SK-N-SH treated with all-trans-retinoic acid at 6 μM for 48 hours (cell line): Measurements from ENCODE around the gene TMEM164.
A peak's percentile ranks its signal among the peaks of the same experiment; 100 is the strongest.

Experiments used
- ATAC-seq: fragments of 200-7000 bp; cut with Tn5 transposase; 3 replicates; pipeline ENCODE4 v1.9.1; 2020; ENCODE audit warnings: mild to moderate bottlenecking, moderate library complexity
- ARNTL ChIP-seq: fragments of 450-650 bp; formaldehyde crosslinking; IDR thresholded peaks from 2 replicates; pipeline ENCODE4 v1.5.0; 2020; ENCODE audit warnings: low read depth, mild to moderate bottlenecking, moderate library complexity, borderline replicate concordance
- BACH2 ChIP-seq: fragments of 250-450 bp; sonication (Bioruptor Pico); IDR thresholded peaks from 2 replicates; pipeline ENCODE4 v1.9.0; 2021; ENCODE audit warnings: mild to moderate bottlenecking, borderline replicate concordance
- CREB5 ChIP-seq: fragments of 250-450 bp; sonication (Bioruptor Pico); IDR thresholded peaks from 2 replicates; pipeline ENCODE4 v1.5.1; 2020; ENCODE audit warnings: low read depth, mild to moderate bottlenecking, moderate library complexity
- CSDC2 ChIP-seq: fragments of 250-450 bp; sonication (Bioruptor Pico); IDR thresholded peaks from 2 replicates; pipeline ENCODE4 v1.5.0; 2020; ENCODE audit warnings: mild to moderate bottlenecking, moderate library complexity
- CSRNP3 ChIP-seq: fragments of 250-450 bp; sonication (Bioruptor Pico); IDR thresholded peaks from 2 replicates; pipeline ENCODE4 v1.5.1; 2021; ENCODE audit warnings: mild to moderate bottlenecking, moderate library complexity
- ESRRG ChIP-seq: fragments of 250-450 bp; sonication (Bioruptor Pico); IDR thresholded peaks from 2 replicates; pipeline ENCODE4 v1.6.1; 2021; ENCODE audit warnings: mild to moderate bottlenecking
- GLIS3 ChIP-seq: fragments of 250-450 bp; sonication (Bioruptor Pico); IDR thresholded peaks from 2 replicates; pipeline ENCODE4 v1.5.0; 2020; ENCODE audit warnings: mild to moderate bottlenecking, moderate library complexity
- ISL1 ChIP-seq: fragments of 250-450 bp; sonication (Bioruptor Pico); IDR thresholded peaks from 2 replicates; pipeline ENCODE4 v2.1.2; 2022; ENCODE audit warnings: mild to moderate bottlenecking, moderate library complexity
- OSR1 ChIP-seq: fragments of 250-450 bp; sonication (Bioruptor Pico); IDR thresholded peaks from 2 replicates; pipeline ENCODE4 v1.8.0; 2022; ENCODE audit warnings: moderate library complexity, mild to moderate bottlenecking, inconsistent platforms
- PATZ1 ChIP-seq: fragments of 250-450 bp; sonication (Bioruptor Pico); IDR thresholded peaks from 2 replicates; pipeline ENCODE4 v1.8.0; 2020; ENCODE audit warnings: mild to moderate bottlenecking, moderate library complexity, borderline replicate concordance
- PPARA ChIP-seq: fragments of 250-450 bp; sonication (Bioruptor Pico); IDR thresholded peaks from 2 replicates; pipeline ENCODE4 v1.5.0; 2020; ENCODE audit warnings: mild to moderate bottlenecking, borderline replicate concordance
- RARB ChIP-seq: fragments of 250-450 bp; sonication (Bioruptor Pico); IDR thresholded peaks from 2 replicates; pipeline ENCODE4 v1.8.0; 2021; ENCODE audit warnings: mild to moderate bottlenecking, moderate library complexity
- SNAI2 ChIP-seq: fragments of 250-450 bp; sonication (Bioruptor Pico); IDR thresholded peaks from 2 replicates; pipeline ENCODE4 v1.5.0; 2020; ENCODE audit warnings: mild to moderate bottlenecking, moderate library complexity
- TCF4 ChIP-seq: fragments of 250-450 bp; sonication (Bioruptor Pico); IDR thresholded peaks from 2 replicates; pipeline ENCODE4 v1.8.0; 2021; ENCODE audit warnings: mild to moderate bottlenecking, moderate library complexity, borderline replicate concordance
- TOX ChIP-seq: fragments of 250-450 bp; sonication (Bioruptor Pico); IDR thresholded peaks from 2 replicates; pipeline ENCODE4 v1.8.0; 2021; ENCODE audit warnings: mild to moderate bottlenecking, moderate library complexity, borderline replicate concordance
- TSHZ2 ChIP-seq: fragments of 250-450 bp; sonication (Bioruptor Pico); IDR thresholded peaks from 2 replicates; pipeline ENCODE4 v1.5.0; 2020; ENCODE audit warnings: mild to moderate bottlenecking, moderate library complexity
- ZC3H10 ChIP-seq: fragments of 250-450 bp; sonication (Bioruptor Pico); IDR thresholded peaks from 2 replicates; pipeline ENCODE4 v1.5.1; 2021; ENCODE audit warnings: mild to moderate bottlenecking, moderate library complexity
- ZFP3 ChIP-seq: fragments of 250-450 bp; sonication (Bioruptor Pico); IDR thresholded peaks from 2 replicates; pipeline ENCODE4 v1.5.0; 2020; ENCODE audit warnings: mild to moderate bottlenecking, moderate library complexity
- ZFP30 ChIP-seq: fragments of 450-650 bp; formaldehyde crosslinking; IDR thresholded peaks from 2 replicates; pipeline ENCODE4 v1.5.0; 2022; ENCODE audit warnings: mild to moderate bottlenecking, moderate library complexity
- ZNF565 ChIP-seq: fragments of 450-650 bp; formaldehyde crosslinking; conservative IDR thresholded peaks from 2 replicates; pipeline ENCODE4 v1.5.0; 2020; ENCODE audit warnings: low read depth, mild to moderate bottlenecking, moderate library complexity
- ZNF70 ChIP-seq: fragments of 450-650 bp; formaldehyde crosslinking; IDR thresholded peaks from 2 replicates; pipeline ENCODE4 v1.5.0; 2020; ENCODE audit warnings: mild to moderate bottlenecking, moderate library complexity
- ZNF8 ChIP-seq: fragments of 450-650 bp; formaldehyde crosslinking; IDR thresholded peaks from 2 replicates; pipeline ENCODE4 v1.5.0; 2020; ENCODE audit warnings: mild to moderate bottlenecking, moderate library complexity

TMEM164 gene

DNA sequence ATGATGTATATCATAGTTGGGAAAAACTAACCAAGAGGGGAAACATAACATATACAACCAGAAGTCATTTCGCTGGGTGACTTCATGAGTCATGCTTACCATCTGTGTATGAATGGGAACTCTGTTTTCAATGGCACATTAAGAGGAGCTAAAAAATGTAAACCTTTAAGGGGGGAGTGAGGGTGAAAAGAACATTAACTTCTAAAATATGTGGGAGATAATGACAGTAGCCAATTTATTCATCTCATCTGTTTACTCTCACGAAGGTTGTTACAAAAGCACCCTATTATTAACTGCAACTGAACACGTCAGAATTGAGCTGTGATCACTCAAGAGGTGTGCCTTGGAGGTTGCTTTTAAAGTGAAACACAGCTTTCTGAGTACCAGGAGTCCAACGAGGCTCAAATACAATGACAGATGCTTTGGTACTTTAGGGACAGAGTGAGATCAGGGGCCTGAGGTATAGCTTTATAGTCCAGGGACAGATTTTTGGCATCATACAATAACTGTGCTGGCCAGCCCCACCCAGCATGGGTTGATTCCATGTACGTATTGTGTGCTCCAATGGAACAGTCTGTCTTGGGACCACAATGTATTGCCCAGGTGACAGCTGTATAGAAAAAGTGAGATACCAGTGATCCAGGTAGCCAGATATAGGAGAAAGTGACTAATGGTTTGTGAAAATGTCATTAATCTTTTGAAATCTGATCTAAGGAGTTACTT lies 207.7 kb downstream of the TMEM164 start:
- peak; percentile 87 for ATAC-seq
- TF ChIP-seq ZFP30 (no peak), ISL1 (CRISPR knock-in tag) (peak; percentile 43)

DNA sequence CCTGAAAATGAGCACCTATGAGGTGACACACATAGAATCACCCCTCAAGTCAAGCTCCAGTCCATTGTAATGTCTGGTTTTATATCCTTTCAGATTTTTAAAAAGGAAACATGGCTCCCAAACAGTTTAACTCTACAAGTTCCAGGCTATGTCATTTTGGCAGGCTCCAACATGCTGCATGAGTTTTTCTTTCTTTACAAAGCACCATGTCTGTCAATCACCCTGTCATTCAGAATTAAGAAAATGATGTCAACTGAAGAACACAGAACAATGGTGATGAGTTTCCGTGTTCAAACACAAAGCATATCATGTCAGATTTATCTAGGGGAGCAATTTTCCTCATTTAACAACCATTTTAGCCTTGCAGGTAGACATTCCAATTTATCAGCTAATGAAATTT lies 208.4 kb downstream of the TMEM164 start:
- TF ChIP-seq TSHZ2 (CRISPR knock-in tag) (no peak), TOX (CRISPR knock-in tag) (no peak), CSDC2 (no peak), TCF4 (CRISPR knock-in tag) (no peak), ESRRG (CRISPR knock-in tag) (no peak), ARNTL (CRISPR knock-in tag) (no peak), ZNF565 (CRISPR knock-in tag) (no peak), CREB5 (CRISPR knock-in tag) (no peak), PATZ1 (no peak), ZFP3 (CRISPR knock-in tag) (no peak), PPARA (CRISPR knock-in tag) (no peak), ZNF70 (CRISPR knock-in tag) (no peak)

DNA sequence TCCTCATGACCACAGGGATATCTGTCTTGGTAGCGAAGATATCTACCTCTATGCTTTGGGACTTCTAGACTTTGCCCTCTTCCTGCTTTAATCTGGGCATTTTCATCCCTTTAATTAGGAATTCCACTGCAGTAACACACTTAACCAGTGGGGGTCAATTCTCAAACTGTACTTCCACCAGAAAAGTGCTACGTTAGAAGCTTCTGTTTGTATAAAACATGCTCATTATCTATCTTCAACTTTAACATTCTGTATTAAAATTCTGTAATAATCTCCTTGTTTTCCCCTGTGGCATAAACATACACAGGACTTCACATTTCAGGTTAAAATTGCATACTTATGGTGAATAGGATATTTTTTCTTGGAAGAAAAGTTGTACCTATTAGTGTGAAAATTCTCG lies 209.4 kb downstream of the TMEM164 start:
- ATAC-seq: no peak
- TF ChIP-seq TOX (CRISPR knock-in tag): no peak
- TF ChIP-seq ZNF8 (CRISPR knock-in tag): no peak

More for the DNA sequence above, 208.4 kb downstream of the TMEM164 start:
- no peak for ATAC-seq

GRCh38 chrX:110213183-110213582 lies 210.3 kb downstream of the TMEM164 start:
- ATAC-seq: no peak
- no peak for TF ChIP-seq ARNTL (CRISPR knock-in tag)
- TF ChIP-seq RARB (CRISPR knock-in tag): no peak

DNA sequence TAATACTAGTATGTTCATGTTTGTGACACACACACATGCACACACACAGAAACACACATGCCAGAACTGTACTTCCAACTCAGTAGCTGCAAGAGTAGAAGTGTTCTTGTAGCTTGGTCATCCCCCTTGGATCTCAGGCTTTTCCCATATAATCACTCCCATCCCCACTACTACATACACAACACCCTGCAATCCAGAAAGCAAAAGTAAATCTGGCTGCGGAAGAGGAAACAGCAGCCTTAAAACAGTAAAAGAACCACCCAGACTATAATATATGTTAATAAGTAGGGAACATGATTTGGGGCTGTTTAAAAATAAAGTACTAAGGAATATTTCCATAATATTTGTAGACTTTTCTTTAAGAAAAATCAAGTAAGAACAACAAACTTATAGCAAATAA lies 211.8 kb downstream of the TMEM164 start:
- no peak for ATAC-seq
- TF ChIP-seq BACH2 (CRISPR knock-in tag) (no peak), ZNF565 (CRISPR knock-in tag) (no peak), PPARA (CRISPR knock-in tag) (no peak), ZNF70 (CRISPR knock-in tag) (no peak), ZC3H10 (CRISPR knock-in tag) (no peak), RARB (CRISPR knock-in tag) (no peak), GLIS3 (CRISPR knock-in tag) (no peak), ESRRG (CRISPR knock-in tag) (no peak), ZFP30 (no peak), CSDC2 (no peak), SNAI2 (CRISPR knock-in tag) (no peak), TSHZ2 (CRISPR knock-in tag) (no peak), ZNF8 (CRISPR knock-in tag) (no peak), OSR1 (no peak), CSRNP3 (CRISPR knock-in tag) (no peak), CREB5 (CRISPR knock-in tag) (no peak), ARNTL (CRISPR knock-in tag) (no peak), TCF4 (CRISPR knock-in tag) (no peak)
